K562 (cell line): ENCODE results near the gene ULK1. TPM values are rescaled to one million over a fixed set of nuclear protein-coding genes. Genes with fewer than 3 reads are reported as not detected.

Source experiments
- ATAC-seq: fragments of 200-7000 bp; cut with Tn5 transposase; 3 replicates; pipeline ENCODE4 v1.9.1; 2020; ENCODE audit warnings: moderate library complexity
- BruUV-seq: library from RNA; stranded (reverse); fragments of 400-500 nt; replicated peaks from 2 replicates; lab custom pipeline; 2021; lab: Mats Ljungman, UMichigan
- CTCF ChIA-PET: fragments of 300-600 bp; formaldehyde crosslinking; extraction: SDS; loops from one replicate; lab custom pipeline; 2021; ENCODE audit warnings: low intra/inter-chr PET ratio; lab: Yijun Ruan, JAX
- POLR2A ChIA-PET: fragments of 300-600, 350-650 bp; sonication (Branson Sonifier 250); formaldehyde crosslinking; extraction: SDS; loops from one replicate; lab custom pipeline; 2021; ENCODE audit warnings: antibody characterized with exemption, inconsistent platforms; lab: Yijun Ruan, JAX
- DNase-seq, 4 experiments: peaks; one replicate each; pipeline versions ENCODE4 v3.0.0 to v3.0.0-alpha.2; 2011 to 2018; ENCODE audit warnings: low spot score in 3 of 4, mixed read lengths in 3 of 4; ENCODE audit errors: extremely low read depth in 1 of 4
- FAIRE-seq: peaks from 2 replicates; lab custom pipeline; 2011; peaks lifted over from hg19 to GRCh38; lab: Jason Lieb, UNC
- H2AFZ ChIP-seq: 2 replicates; pipeline ENCODE4 v1.6.0; 2011; ENCODE audit warnings: low read depth, low read length, control low read depth, inconsistent platforms
- H3K27ac ChIP-seq: fragments of 200-600 bp; 3 replicates; pipeline ENCODE4 v1.8.0; 2011; ENCODE audit warnings: low read depth, mild to moderate bottlenecking, control low read depth, inconsistent platforms, low read length, moderate library complexity, mixed read lengths; ENCODE audit errors: extremely low read depth
- H3K27me3 ChIP-seq, 2 experiments: fragments of 300-600 bp in 1 of 2; 2 replicates in 1 of 2; 3 replicates in 1 of 2; pipeline versions ENCODE4 v1.6.0 to v1.8.0; 2011; ENCODE audit warnings: inconsistent platforms in 2 of 2, low read length in 2 of 2, mild to moderate bottlenecking in 1 of 2, mixed read lengths in 1 of 2, moderate library complexity in 1 of 2; ENCODE audit not compliant: control insufficient read depth in 2 of 2, insufficient read depth in 2 of 2
- H3K36me3 ChIP-seq: fragments of 300-600 bp; 3 replicates; pipeline ENCODE4 v1.8.0; 2011; ENCODE audit warnings: mild to moderate bottlenecking, low read length, inconsistent platforms; ENCODE audit not compliant: control insufficient read depth, insufficient read depth
- H3K4me1 ChIP-seq, 2 experiments: fragments of 200-600 bp in 1 of 2; replicated peaks in 1 of 2; 2 replicates in 1 of 2; 3 replicates in 1 of 2; pipeline versions ENCODE4 v1.5.1 to v1.8.0; 2011; ENCODE audit warnings: inconsistent platforms in 2 of 2, low read length in 2 of 2, mild to moderate bottlenecking in 1 of 2, mixed read lengths in 1 of 2, moderate library complexity in 1 of 2; ENCODE audit not compliant: control insufficient read depth in 2 of 2, insufficient read depth in 2 of 2
- H3K4me2 ChIP-seq: 2 replicates; pipeline ENCODE4 v1.6.1; 2011; ENCODE audit warnings: low read length, control low read depth, inconsistent platforms, mixed read lengths; ENCODE audit not compliant: insufficient read depth
- H3K4me3 ChIP-seq: fragments of 200-600 bp; sonication (generic), shearing (Covaris generic); 2 replicates; pipeline ENCODE4 v1.5.1; 2016; ENCODE audit warnings: control low read depth, inconsistent platforms
- H3K79me2 ChIP-seq: fragments of 200-600 bp; 3 replicates; pipeline ENCODE4 v1.8.0; 2011; ENCODE audit warnings: low read length, inconsistent platforms; ENCODE audit not compliant: control insufficient read depth, insufficient read depth
- H3K9ac ChIP-seq, 2 experiments: 2 replicates each; pipeline versions ENCODE4 v1.6.0 to v1.6.1; 2011; ENCODE audit warnings: low read depth in 2 of 2, low read length in 2 of 2, control low read depth in 1 of 2, inconsistent platforms in 1 of 2, mild to moderate bottlenecking in 1 of 2, mixed read lengths in 1 of 2; ENCODE audit not compliant: insufficient read depth in 1 of 2
- H3K9me1 ChIP-seq: one replicate; pipeline ENCODE4 v1.6.0; 2011; ENCODE audit warnings: inconsistent platforms, mild to moderate bottlenecking, low read length, moderate library complexity; ENCODE audit not compliant: control insufficient read depth, insufficient read depth
- H3K9me3 ChIP-seq: replicated peaks from 2 replicates; pipeline ENCODE4 v1.5.1; 2011; ENCODE audit warnings: low read depth, low read length, inconsistent platforms; ENCODE audit not compliant: control insufficient read depth, insufficient read depth
- H4K20me1 ChIP-seq: replicated peaks from 2 replicates; pipeline ENCODE4 v1.6.1; 2011; ENCODE audit warnings: low read length, inconsistent platforms, mixed read lengths; ENCODE audit not compliant: control insufficient read depth, insufficient read depth
- ASH1L ChIP-seq: fragments of 450-650 bp; IDR thresholded peaks from 2 replicates; pipeline ENCODE4 v1.6.1; 2018; ENCODE audit warnings: borderline replicate concordance, mild to moderate bottlenecking, low read depth; ENCODE audit not compliant: partially characterized antibody
- CBX2 ChIP-seq: fragments of 200-600 bp; sonication (generic); IDR thresholded peaks from one replicate; pipeline ENCODE4 v1.6.1; 2012; ENCODE audit warnings: mild to moderate bottlenecking, low read length, inconsistent platforms; ENCODE audit not compliant: insufficient read depth, poor library complexity, severe bottlenecking
- ERF ChIP-seq: fragments of 450-650 bp; formaldehyde crosslinking; IDR thresholded peaks from 2 replicates; pipeline ENCODE4 v1.4.0; 2020; ENCODE audit warnings: mild to moderate bottlenecking, mixed read lengths
- LARP7 ChIP-seq: fragments of 450-650 bp; IDR thresholded peaks from 2 replicates; pipeline ENCODE4 v1.6.1; 2016
- MBD2 ChIP-seq: sonication (generic); IDR thresholded peaks from 2 replicates; pipeline ENCODE4 v1.6.1; 2016; ENCODE audit warnings: low read depth, borderline replicate concordance
- RBBP5 ChIP-seq: fragments of 200-600 bp; sonication (generic); IDR thresholded peaks from 2 replicates; pipeline ENCODE4 v1.6.1; 2012; ENCODE audit warnings: borderline replicate concordance, mild to moderate bottlenecking, low read length, control low read depth, inconsistent platforms; ENCODE audit not compliant: insufficient read depth, poor library complexity, severe bottlenecking
- TAF15 ChIP-seq: fragments of 200-400 bp; formaldehyde crosslinking; IDR thresholded peaks from 2 replicates; pipeline ENCODE4 v1.6.1; 2017; ENCODE audit warnings: mild to moderate bottlenecking, low read depth, low read length, moderate library complexity
- ZNF644 ChIP-seq: fragments of 200-800 bp; sonication (Bioruptor generic); IDR thresholded peaks from 2 replicates; pipeline ENCODE4 v1.6.1; 2016; ENCODE audit warnings: low read depth, missing genetic modification characterization, missing compliant biosample characterization
- WGBS: fragments of 100-300 bp; shearing (Covaris generic); methylation state at CpG from one replicate; pipeline ENCODE4 v1.1.6; 2016; ENCODE audit warnings: low coverage, mixed read lengths; ENCODE audit not compliant: insufficient coverage; ENCODE audit errors: missing lambda C conversion rate; 5-methylcytosine and 5-hydroxymethylcytosine counted together
- in situ Hi-C: fragments of 300-500 bp; cut with MboI; formaldehyde crosslinking; loops from 4 replicates; pipeline ENCODE4 v1.15.0; 2018; ENCODE audit warnings: inconsistent platforms, mixed read lengths
- intact Hi-C: fragments of 100-400 bp; cut with micrococcal nuclease; formaldehyde crosslinking; loops from 2 replicates; pipeline ENCODE4 v1.14.2; 2022
- polyA plus RNA-seq, 8 experiments: library from polyadenylated mRNA; depleted of rRNA in 4 of 8; stranded (reverse) in 5 of 8; unstranded in 3 of 8; fragments of >200 nt; fragmentation: Nextera tagmentation in 2 of 8; fragmentation: Illumina TruSeq in 1 of 8; extraction: Ambion mirVana in 2 of 8; extraction: Trizol in 1 of 8; gene quantifications; 2 replicates each; pipeline versions ENCODE4 v1.2.1 to v1.2.3, GENCODE V29; 2011 to 2014; ENCODE audit warnings: inconsistent platforms in 1 of 8, missing spikeins in 1 of 8
- total RNA-seq, 7 experiments: library from RNA; depleted of rRNA in 6 of 7; stranded (reverse); fragments of >200 nt in 6 of 7; fragmentation: Illumina TruSeq in 2 of 7; extraction: Trizol in 2 of 7; gene quantifications; 2 replicates each; pipeline versions ENCODE4 v1.2.1 to v1.2.3, GENCODE V29; 2011 to 2021; ENCODE audit warnings: low replicate concordance in 1 of 7
- TF ChIP-seq, protein P1 (sequence below): fragments of 250-450 bp; sonication (Bioruptor Pico); IDR thresholded peaks from 2 replicates; pipeline ENCODE4 v1.4.0; 2020; ENCODE audit warnings: mild to moderate bottlenecking, moderate library complexity
- TF ChIP-seq, protein P2 (sequence below): fragments of 450-650 bp; IDR thresholded peaks from 2 replicates; pipeline ENCODE4 v1.6.1; 2017; ENCODE audit warnings: antibody characterized with exemption, mild to moderate bottlenecking
- TF ChIP-seq, protein P3 (sequence below): fragments of 250-450 bp; sonication (Bioruptor Pico); IDR thresholded peaks from 2 replicates; pipeline ENCODE4 v1.4.0; 2020; ENCODE audit warnings: mild to moderate bottlenecking, moderate library complexity, borderline replicate concordance

The ULK1 gene
- total and polyA plus RNA-seq, 9 of the 15 experiments (the other 6 are each of a cell fraction or from before 2014, with no cell fraction given) = 0.15 to 29.4 (median 2.5) TPM

DNA sequence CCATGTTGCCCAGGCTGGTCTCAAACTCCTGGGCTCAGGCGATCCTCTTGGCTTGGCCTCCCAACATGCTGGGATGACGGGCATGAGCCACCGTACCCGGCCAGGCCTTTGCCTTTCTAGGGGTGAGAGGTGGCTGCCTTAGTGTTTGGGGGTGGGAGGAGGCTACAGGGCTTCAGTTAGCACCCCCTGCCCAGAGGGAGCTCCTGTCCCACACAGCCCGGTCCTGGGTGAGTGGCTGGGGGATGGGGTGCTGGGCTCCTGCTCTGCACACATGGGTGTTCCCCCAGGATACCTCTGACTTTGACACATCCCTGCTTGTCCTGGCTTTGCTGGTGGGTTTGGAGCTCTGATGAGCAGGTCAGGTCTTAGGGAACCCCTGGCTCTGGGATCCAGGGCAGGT is 9.9 kb downstream of the ULK1 start:
- Histone ChIP-seq H4K20me1 (peaks cover 21% of the 10 kb centered on the region; the same call in 1 of the 2 replicates), H3K4me2 (no peak overlapping the region), H3K79me2 (no peaks in the 10 kb centered on the region; the same call in 2 of the 3 replicates), H3K9ac (peak overlapping the region in 1 of 2 experiments; percentile 74; a peak in 1 of 4 replicates), H3K4me3 (no peak overlapping the region), H2AFZ (no peak overlapping the region), H3K9me1 (no peaks in the 10 kb centered on the region), H3K27ac (no peak overlapping the region), H3K4me1 (peaks cover 0 to 43% of the 10 kb centered on the region in 2 experiments; a peak in 2 of 5 replicates), H3K36me3 (no peaks in the 10 kb centered on the region), H3K27me3 (no peaks in the 10 kb centered on the region), H3K9me3 (no peaks in the 10 kb centered on the region)
- WGBS = 88% methylated on average over 5 of the region's 5 CpGs
- no peak for DNase-seq
- TF ChIP-seq TAF15 = no peak
- no peak for TF ChIP-seq ASH1L
- no peak for TF ChIP-seq CBX2
- TF ChIP-seq, protein P1, sequence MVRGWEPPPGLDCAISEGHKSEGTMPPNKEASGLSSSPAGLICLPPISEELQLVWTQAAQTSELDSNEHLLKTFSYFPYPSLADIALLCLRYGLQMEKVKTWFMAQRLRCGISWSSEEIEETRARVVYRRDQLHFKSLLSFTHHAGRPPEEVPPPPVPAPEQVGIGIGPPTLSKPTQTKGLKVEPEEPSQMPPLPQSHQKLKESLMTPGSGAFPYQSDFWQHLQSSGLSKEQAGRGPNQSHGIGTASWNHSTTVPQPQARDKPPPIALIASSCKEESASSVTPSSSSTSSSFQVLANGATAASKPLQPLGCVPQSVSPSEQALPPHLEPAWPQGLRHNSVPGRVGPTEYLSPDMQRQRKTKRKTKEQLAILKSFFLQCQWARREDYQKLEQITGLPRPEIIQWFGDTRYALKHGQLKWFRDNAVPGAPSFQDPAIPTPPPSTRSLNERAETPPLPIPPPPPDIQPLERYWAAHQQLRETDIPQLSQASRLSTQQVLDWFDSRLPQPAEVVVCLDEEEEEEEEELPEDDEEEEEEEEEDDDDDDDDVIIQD = no peak
- no peak for TF ChIP-seq LARP7
- no peak for TF ChIP-seq MBD2
- no peak for TF ChIP-seq ZNF644 (tag)
- no peak for TF ChIP-seq RBBP5
- TF ChIP-seq, protein P2, sequence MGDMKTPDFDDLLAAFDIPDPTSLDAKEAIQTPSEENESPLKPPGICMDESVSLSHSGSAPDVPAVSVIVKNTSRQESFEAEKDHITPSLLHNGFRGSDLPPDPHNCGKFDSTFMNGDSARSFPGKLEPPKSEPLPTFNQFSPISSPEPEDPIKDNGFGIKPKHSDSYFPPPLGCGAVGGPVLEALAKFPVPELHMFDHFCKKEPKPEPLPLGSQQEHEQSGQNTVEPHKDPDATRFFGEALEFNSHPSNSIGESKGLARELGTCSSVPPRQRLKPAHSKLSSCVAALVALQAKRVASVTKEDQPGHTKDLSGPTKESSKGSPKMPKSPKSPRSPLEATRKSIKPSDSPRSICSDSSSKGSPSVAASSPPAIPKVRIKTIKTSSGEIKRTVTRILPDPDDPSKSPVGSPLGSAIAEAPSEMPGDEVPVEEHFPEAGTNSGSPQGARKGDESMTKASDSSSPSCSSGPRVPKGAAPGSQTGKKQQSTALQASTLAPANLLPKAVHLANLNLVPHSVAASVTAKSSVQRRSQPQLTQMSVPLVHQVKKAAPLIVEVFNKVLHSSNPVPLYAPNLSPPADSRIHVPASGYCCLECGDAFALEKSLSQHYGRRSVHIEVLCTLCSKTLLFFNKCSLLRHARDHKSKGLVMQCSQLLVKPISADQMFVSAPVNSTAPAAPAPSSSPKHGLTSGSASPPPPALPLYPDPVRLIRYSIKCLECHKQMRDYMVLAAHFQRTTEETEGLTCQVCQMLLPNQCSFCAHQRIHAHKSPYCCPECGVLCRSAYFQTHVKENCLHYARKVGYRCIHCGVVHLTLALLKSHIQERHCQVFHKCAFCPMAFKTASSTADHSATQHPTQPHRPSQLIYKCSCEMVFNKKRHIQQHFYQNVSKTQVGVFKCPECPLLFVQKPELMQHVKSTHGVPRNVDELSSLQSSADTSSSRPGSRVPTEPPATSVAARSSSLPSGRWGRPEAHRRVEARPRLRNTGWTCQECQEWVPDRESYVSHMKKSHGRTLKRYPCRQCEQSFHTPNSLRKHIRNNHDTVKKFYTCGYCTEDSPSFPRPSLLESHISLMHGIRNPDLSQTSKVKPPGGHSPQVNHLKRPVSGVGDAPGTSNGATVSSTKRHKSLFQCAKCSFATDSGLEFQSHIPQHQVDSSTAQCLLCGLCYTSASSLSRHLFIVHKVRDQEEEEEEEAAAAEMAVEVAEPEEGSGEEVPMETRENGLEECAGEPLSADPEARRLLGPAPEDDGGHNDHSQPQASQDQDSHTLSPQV = no peak
- no peak for TF ChIP-seq ERF (CRISPR knock-in tag)
- TF ChIP-seq, protein P3, sequence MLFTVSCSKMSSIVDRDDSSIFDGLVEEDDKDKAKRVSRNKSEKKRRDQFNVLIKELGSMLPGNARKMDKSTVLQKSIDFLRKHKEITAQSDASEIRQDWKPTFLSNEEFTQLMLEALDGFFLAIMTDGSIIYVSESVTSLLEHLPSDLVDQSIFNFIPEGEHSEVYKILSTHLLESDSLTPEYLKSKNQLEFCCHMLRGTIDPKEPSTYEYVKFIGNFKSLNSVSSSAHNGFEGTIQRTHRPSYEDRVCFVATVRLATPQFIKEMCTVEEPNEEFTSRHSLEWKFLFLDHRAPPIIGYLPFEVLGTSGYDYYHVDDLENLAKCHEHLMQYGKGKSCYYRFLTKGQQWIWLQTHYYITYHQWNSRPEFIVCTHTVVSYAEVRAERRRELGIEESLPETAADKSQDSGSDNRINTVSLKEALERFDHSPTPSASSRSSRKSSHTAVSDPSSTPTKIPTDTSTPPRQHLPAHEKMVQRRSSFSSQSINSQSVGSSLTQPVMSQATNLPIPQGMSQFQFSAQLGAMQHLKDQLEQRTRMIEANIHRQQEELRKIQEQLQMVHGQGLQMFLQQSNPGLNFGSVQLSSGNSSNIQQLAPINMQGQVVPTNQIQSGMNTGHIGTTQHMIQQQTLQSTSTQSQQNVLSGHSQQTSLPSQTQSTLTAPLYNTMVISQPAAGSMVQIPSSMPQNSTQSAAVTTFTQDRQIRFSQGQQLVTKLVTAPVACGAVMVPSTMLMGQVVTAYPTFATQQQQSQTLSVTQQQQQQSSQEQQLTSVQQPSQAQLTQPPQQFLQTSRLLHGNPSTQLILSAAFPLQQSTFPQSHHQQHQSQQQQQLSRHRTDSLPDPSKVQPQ (CRISPR knock-in tag) = no peak
- intact Hi-C loops = no loop called here
- POLR2A ChIA-PET = interaction anchor here (1.0 kb wide), 1 partner anchor 44 kb away, joined by 3 read pairs; no protein-coding TSS in a partner anchor
- BruUV-seq = no TSS peak
- in situ Hi-C loops = no loop called here
- ATAC-seq = no peak
- CTCF ChIA-PET = no interaction called here
- FAIRE-seq = no peak
